ENCODE measurements around the gene GPRC5A.

Gene GPRC5A

GRCh38 chr12:12951504-12951903 is 60.1 kb downstream of the GPRC5A start:
- POLR2A ChIA-PET: no interaction called here

GRCh38 chr12:12952036-12952435 is 60.7 kb downstream of the GPRC5A start, which contains the start of gene GPRC5D:
GPRC5D (minus strand) TSS chr12:12952170; CDS start chr12:12950384, 1,786 bp downstream.
- Histone ChIP-seq H3K4me3 (ENCODE audit: control insufficient read depth in 1 of 7, extremely low read depth in 1 of 7, insufficient read depth in 4 of 7, low read depth in 2 of 7, low read length in 6 of 7) (no peak within 1 kb of the TSS), H3K36me3 (ENCODE audit: control insufficient read depth in 4 of 4, insufficient read depth in 4 of 4, low read length in 3 of 4) (no peaks in the 10 kb centered on the region), H3K9me3 (ENCODE audit: control extremely low read depth in 1 of 5, control insufficient read depth in 4 of 5, insufficient read depth in 2 of 5, low read depth in 1 of 5, low read length in 4 of 5) (no peaks in the 10 kb centered on the region), H3K27me3 (replicated peaks in 2 of 5; ENCODE audit: control insufficient read depth in 4 of 5, insufficient read depth in 5 of 5, low read length in 4 of 5) (no peaks in the 10 kb centered on the region), H3K27ac (ENCODE audit: insufficient read depth in 1 of 2, low read depth in 1 of 2, low read length in 2 of 2, poor library complexity in 1 of 2, severe bottlenecking in 2 of 2) (no peak within 1 kb of the TSS), H3K4me1 (ENCODE audit: control extremely low read depth in 1 of 4, control insufficient read depth in 4 of 4, insufficient read depth in 4 of 4, low read length in 3 of 4) (no peaks in the 10 kb centered on the region)
- 97% methylated on average over 6 of the region's 6 CpGs for WGBS (ENCODE audit: insufficient coverage)
- ChIA-PET CTCF (interaction anchor here (0.9 to 1.4 kb wide), 2 partner anchors 37 to 274 kb away, joined by 4 read pairs; no protein-coding TSS in a partner anchor), POLR2A (interaction anchor here (0.7 kb wide), 1 partner anchor 304 kb away, joined by 5 read pairs; no protein-coding TSS in a partner anchor)
- no peak for DNase-seq

More at GRCh38 chr12:12951504-12951903, 60.1 kb downstream of the GPRC5A start:
- 86% methylated on average over 1 of the region's 1 CpG for WGBS (ENCODE audit: insufficient coverage)
- no peak overlapping the region for H3K4me3 ChIP-seq (ENCODE audit: control insufficient read depth in 1 of 7, extremely low read depth in 1 of 7, insufficient read depth in 4 of 7, low read depth in 2 of 7, low read length in 6 of 7)
- no peaks in the 10 kb centered on the region for H3K4me1 ChIP-seq (ENCODE audit: control extremely low read depth in 1 of 4, control insufficient read depth in 4 of 4, insufficient read depth in 4 of 4, low read length in 3 of 4)
- H3K27me3 ChIP-seq (replicated peaks in 2 of 5; ENCODE audit: control insufficient read depth in 4 of 5, insufficient read depth in 5 of 5, low read length in 4 of 5): no peaks in the 10 kb centered on the region
- DNase-seq: no peak
- H3K36me3 ChIP-seq (ENCODE audit: control insufficient read depth in 4 of 4, insufficient read depth in 4 of 4, low read length in 3 of 4): no peaks in the 10 kb centered on the region
- H3K27ac ChIP-seq (ENCODE audit: insufficient read depth in 1 of 2, low read depth in 1 of 2, low read length in 2 of 2, poor library complexity in 1 of 2, severe bottlenecking in 2 of 2): no peak overlapping the region
- CTCF ChIA-PET: interaction anchor here (0.9 to 1.4 kb wide), 2 partner anchors 36 to 274 kb away, joined by 4 read pairs; no protein-coding TSS in a partner anchor
- H3K9me3 ChIP-seq (ENCODE audit: control extremely low read depth in 1 of 5, control insufficient read depth in 4 of 5, insufficient read depth in 2 of 5, low read depth in 1 of 5, low read length in 4 of 5): no peaks in the 10 kb centered on the region

DNA sequence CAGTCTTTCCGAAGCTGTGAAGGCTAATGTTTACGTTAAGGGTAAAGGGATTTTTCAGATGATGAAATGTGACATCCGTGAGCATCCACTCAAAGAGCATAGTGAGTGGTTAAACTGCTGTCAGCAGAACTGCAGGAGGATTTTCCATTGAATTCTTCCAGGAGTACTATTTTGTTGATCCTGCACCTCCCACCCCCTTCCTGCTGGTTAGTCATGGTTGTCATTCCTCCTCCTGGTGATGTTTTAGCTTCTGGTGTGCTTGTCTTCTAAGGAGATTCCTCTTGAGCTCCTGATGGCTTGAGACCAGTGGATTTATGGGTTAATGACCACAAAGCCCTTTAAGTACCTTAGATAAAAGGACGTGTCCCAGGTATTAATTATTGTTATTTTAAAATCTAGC is 63.0 kb downstream of the GPRC5A start:
- Histone ChIP-seq H3K4me1 (ENCODE audit: control extremely low read depth in 1 of 4, control insufficient read depth in 4 of 4, insufficient read depth in 4 of 4, low read length in 3 of 4) (no peaks in the 10 kb centered on the region), H3K27me3 (replicated peaks in 2 of 5; ENCODE audit: control insufficient read depth in 4 of 5, insufficient read depth in 5 of 5, low read length in 4 of 5) (no peaks in the 10 kb centered on the region), H3K4me3 (ENCODE audit: control insufficient read depth in 1 of 7, extremely low read depth in 1 of 7, insufficient read depth in 4 of 7, low read depth in 2 of 7, low read length in 6 of 7) (no peak overlapping the region), H3K9me3 (ENCODE audit: control extremely low read depth in 1 of 5, control insufficient read depth in 4 of 5, insufficient read depth in 2 of 5, low read depth in 1 of 5, low read length in 4 of 5) (no peaks in the 10 kb centered on the region), H3K27ac (ENCODE audit: insufficient read depth in 1 of 2, low read depth in 1 of 2, low read length in 2 of 2, poor library complexity in 1 of 2, severe bottlenecking in 2 of 2) (no peak overlapping the region), H3K36me3 (ENCODE audit: control insufficient read depth in 4 of 4, insufficient read depth in 4 of 4, low read length in 3 of 4) (no peaks in the 10 kb centered on the region)
- DNase-seq: no peak
- CTCF ChIA-PET: interaction anchor here (0.9 to 1.3 kb wide), 3 partner anchors 25 to 258 kb away, joined by 3 read pairs; no protein-coding TSS in a partner anchor
- POLR2A ChIA-PET: no interaction called here
- 100% methylated on average over 2 of the region's 4 CpGs for WGBS (ENCODE audit: insufficient coverage)

DNA sequence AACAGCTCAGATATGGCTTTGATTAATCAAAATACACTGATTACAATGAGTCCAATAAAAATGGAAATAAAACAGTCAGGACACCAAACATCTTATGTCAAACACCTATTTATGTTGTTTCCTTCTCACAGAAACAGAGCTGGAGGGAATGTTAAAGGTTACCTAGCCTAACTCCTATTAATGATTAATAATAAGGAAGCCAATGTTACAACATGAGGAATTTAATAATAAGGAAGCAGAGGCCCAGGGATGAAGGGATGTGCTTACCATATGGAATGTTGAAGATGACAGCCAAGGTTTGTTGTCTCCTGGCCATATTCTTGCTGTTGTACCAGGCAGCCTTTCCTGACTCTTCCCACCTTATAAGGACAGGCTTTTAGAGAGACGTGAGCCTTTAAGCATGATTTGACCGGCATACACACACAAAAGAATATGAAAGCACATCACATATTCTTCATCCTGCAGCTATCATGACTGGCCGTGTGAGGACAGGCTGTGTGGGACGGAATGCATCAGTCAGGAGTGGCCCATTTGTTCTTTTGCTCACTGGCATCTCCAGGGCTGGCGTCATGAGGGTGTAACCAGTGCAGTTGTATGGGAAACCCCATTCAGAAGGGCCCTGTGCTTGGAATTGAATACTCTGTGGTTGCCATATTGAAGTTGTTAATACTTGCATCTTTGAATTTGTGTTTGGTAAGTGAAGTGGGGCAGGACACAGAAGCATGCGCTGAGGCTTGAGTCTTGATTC is 63.7 kb downstream of the GPRC5A start:
- H3K4me1 ChIP-seq (ENCODE audit: control extremely low read depth in 1 of 4, control insufficient read depth in 4 of 4, insufficient read depth in 4 of 4, low read length in 3 of 4): no peaks in the 10 kb centered on the region
- H3K27me3 ChIP-seq (replicated peaks in 2 of 5; ENCODE audit: control insufficient read depth in 4 of 5, insufficient read depth in 5 of 5, low read length in 4 of 5): no peaks in the 10 kb centered on the region
- H3K4me3 ChIP-seq (ENCODE audit: control insufficient read depth in 1 of 7, extremely low read depth in 1 of 7, insufficient read depth in 4 of 7, low read depth in 2 of 7, low read length in 6 of 7): no peak overlapping the region
- H3K9me3 ChIP-seq (ENCODE audit: control extremely low read depth in 1 of 5, control insufficient read depth in 4 of 5, insufficient read depth in 2 of 5, low read depth in 1 of 5, low read length in 4 of 5): no peaks in the 10 kb centered on the region
- no peak for DNase-seq
- ChIA-PET POLR2A (no interaction called here), CTCF (interaction anchor here (0.9 to 1.3 kb wide), 3 partner anchors 25 to 257 kb away, joined by 3 read pairs; no protein-coding TSS in a partner anchor)
- no peaks in the 10 kb centered on the region for H3K36me3 ChIP-seq (ENCODE audit: control insufficient read depth in 4 of 4, insufficient read depth in 4 of 4, low read length in 3 of 4)
- 95% methylated on average over 4 of the region's 6 CpGs for WGBS (ENCODE audit: insufficient coverage)
- H3K27ac ChIP-seq (ENCODE audit: insufficient read depth in 1 of 2, low read depth in 1 of 2, low read length in 2 of 2, poor library complexity in 1 of 2, severe bottlenecking in 2 of 2): no peak overlapping the region

GRCh38 chr12:12958886-12959285 is 67.5 kb downstream of the GPRC5A start:
- no peak overlapping the region for H3K4me3 ChIP-seq (ENCODE audit: control insufficient read depth in 1 of 7, extremely low read depth in 1 of 7, insufficient read depth in 4 of 7, low read depth in 2 of 7, low read length in 6 of 7)
- no peak overlapping the region for H3K27ac ChIP-seq (ENCODE audit: insufficient read depth in 1 of 2, low read depth in 1 of 2, low read length in 2 of 2, poor library complexity in 1 of 2, severe bottlenecking in 2 of 2)
- H3K4me1 ChIP-seq (ENCODE audit: control extremely low read depth in 1 of 4, control insufficient read depth in 4 of 4, insufficient read depth in 4 of 4, low read length in 3 of 4): no peaks in the 10 kb centered on the region
- H3K36me3 ChIP-seq (ENCODE audit: control insufficient read depth in 4 of 4, insufficient read depth in 4 of 4, low read length in 3 of 4): no peaks in the 10 kb centered on the region
- H3K9me3 ChIP-seq (ENCODE audit: control extremely low read depth in 1 of 5, control insufficient read depth in 4 of 5, insufficient read depth in 2 of 5, low read depth in 1 of 5, low read length in 4 of 5): no peaks in the 10 kb centered on the region
- peak; percentile 19 to 61 (median 36) for DNase-seq
- POLR2A ChIA-PET: no interaction called here
- H3K27me3 ChIP-seq (replicated peaks in 2 of 5; ENCODE audit: control insufficient read depth in 4 of 5, insufficient read depth in 5 of 5, low read length in 4 of 5): no peaks in the 10 kb centered on the region
- no CpG with 5 or more reads among the region's 7 CpGs for WGBS (ENCODE audit: insufficient coverage)
- CTCF ChIA-PET: interaction anchor here (1.0 to 2.1 kb wide), 6 partner anchors 10 to 122 kb away, joined by 3 to 6 read pairs (median 3); no protein-coding TSS in a partner anchor

DNA sequence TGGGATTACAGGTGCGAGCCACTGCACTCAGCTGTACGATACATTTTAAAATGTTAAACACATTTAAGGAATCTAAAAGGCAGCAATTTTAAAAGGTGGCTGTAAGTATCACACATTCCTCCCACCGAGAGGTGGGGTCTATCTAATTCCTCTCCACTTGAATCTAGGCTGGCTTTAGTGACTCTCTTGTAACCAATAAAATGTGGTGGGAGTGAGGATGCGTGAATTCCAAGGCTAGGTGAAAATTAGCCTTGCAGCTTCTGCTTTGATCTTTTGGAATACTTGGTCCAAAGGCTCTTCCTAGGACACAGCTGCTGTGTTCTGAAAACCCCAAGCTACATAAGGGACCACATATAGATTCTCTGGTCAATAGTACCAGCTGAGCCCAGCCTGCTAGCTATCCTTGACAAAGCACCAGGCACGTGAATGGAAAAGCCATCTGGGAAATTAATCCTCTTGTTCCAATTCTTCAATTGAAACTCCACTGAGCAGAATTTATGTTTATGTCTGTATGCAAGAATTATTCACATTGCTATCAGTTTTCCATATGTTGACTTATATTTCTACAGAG is 69.4 kb downstream of the GPRC5A start:
- ChIA-PET POLR2A (no interaction called here), CTCF (interaction anchor here (1.2 to 2.1 kb wide), 3 partner anchors 8 to 251 kb away, joined by 3 to 6 read pairs (median 3); no protein-coding TSS in a partner anchor)
- H3K4me3 ChIP-seq (ENCODE audit: control insufficient read depth in 1 of 7, extremely low read depth in 1 of 7, insufficient read depth in 4 of 7, low read depth in 2 of 7, low read length in 6 of 7): no peak overlapping the region
- H3K4me1 ChIP-seq (ENCODE audit: control extremely low read depth in 1 of 4, control insufficient read depth in 4 of 4, insufficient read depth in 4 of 4, low read length in 3 of 4): peaks cover 0 to 4% (median 0%) of the 10 kb centered on the region in 4 experiments
- WGBS (ENCODE audit: insufficient coverage): 100% methylated on average over 1 of the region's 5 CpGs
- no peaks in the 10 kb centered on the region for H3K27me3 ChIP-seq (replicated peaks in 2 of 5; ENCODE audit: control insufficient read depth in 4 of 5, insufficient read depth in 5 of 5, low read length in 4 of 5)
- no peaks in the 10 kb centered on the region for H3K9me3 ChIP-seq (ENCODE audit: control extremely low read depth in 1 of 5, control insufficient read depth in 4 of 5, insufficient read depth in 2 of 5, low read depth in 1 of 5, low read length in 4 of 5)
- DNase-seq: no peak
- H3K36me3 ChIP-seq (ENCODE audit: control insufficient read depth in 4 of 4, insufficient read depth in 4 of 4, low read length in 3 of 4): no peaks in the 10 kb centered on the region
- no peak overlapping the region for H3K27ac ChIP-seq (ENCODE audit: insufficient read depth in 1 of 2, low read depth in 1 of 2, low read length in 2 of 2, poor library complexity in 1 of 2, severe bottlenecking in 2 of 2)

- Histone ChIP-seq H3K27ac (ENCODE audit: insufficient read depth in 1 of 2, low read depth in 1 of 2, low read length in 2 of 2, poor library complexity in 1 of 2, severe bottlenecking in 2 of 2) (no peak overlapping the region), H3K4me3 (ENCODE audit: control insufficient read depth in 1 of 7, extremely low read depth in 1 of 7, insufficient read depth in 4 of 7, low read depth in 2 of 7, low read length in 6 of 7) (no peak overlapping the region), H3K36me3 (ENCODE audit: control insufficient read depth in 4 of 4, insufficient read depth in 4 of 4, low read length in 3 of 4) (peaks cover 0 to 3% (median 0%) of the 10 kb centered on the region in 4 experiments), H3K9me3 (ENCODE audit: control extremely low read depth in 1 of 5, control insufficient read depth in 4 of 5, insufficient read depth in 2 of 5, low read depth in 1 of 5, low read length in 4 of 5) (no peaks in the 10 kb centered on the region), H3K27me3 (replicated peaks in 2 of 5; ENCODE audit: control insufficient read depth in 4 of 5, insufficient read depth in 5 of 5, low read length in 4 of 5) (no peaks in the 10 kb centered on the region), H3K4me1 (ENCODE audit: control extremely low read depth in 1 of 4, control insufficient read depth in 4 of 4, insufficient read depth in 4 of 4, low read length in 3 of 4) (peaks cover 0 to 4% (median 0%) of the 10 kb centered on the region in 4 experiments)
- WGBS (ENCODE audit: insufficient coverage): 96% methylated on average over 4 of the region's 4 CpGs
- DNase-seq: peak in 2 of 3 donors; percentile 12 to 34
- ChIA-PET CTCF (interaction anchor here (0.8 to 1.6 kb wide), 3 partner anchors 10 to 243 kb away, joined by 3 to 5 read pairs (median 3); no protein-coding TSS in a partner anchor), POLR2A (no interaction called here)
Measured at GRCh38 chr12:12964255-12964654, 72.9 kb downstream of the GPRC5A start.
